GM19025 (cell line): ENCODE measurements around the gene KBTBD7.
A peak's percentile ranks its signal among the peaks of the same experiment; 100 is the strongest.

ENCODE experiments used
- ATAC-seq: cut with Tn5 transposase; IDR thresholded peaks from one replicate; pipeline ENCODE4 v1.9.1; 2021; ENCODE audit warnings: mild to moderate bottlenecking, low read depth, moderate library complexity; ENCODE audit not compliant: unreplicated experiment

Gene KBTBD7, protein sequence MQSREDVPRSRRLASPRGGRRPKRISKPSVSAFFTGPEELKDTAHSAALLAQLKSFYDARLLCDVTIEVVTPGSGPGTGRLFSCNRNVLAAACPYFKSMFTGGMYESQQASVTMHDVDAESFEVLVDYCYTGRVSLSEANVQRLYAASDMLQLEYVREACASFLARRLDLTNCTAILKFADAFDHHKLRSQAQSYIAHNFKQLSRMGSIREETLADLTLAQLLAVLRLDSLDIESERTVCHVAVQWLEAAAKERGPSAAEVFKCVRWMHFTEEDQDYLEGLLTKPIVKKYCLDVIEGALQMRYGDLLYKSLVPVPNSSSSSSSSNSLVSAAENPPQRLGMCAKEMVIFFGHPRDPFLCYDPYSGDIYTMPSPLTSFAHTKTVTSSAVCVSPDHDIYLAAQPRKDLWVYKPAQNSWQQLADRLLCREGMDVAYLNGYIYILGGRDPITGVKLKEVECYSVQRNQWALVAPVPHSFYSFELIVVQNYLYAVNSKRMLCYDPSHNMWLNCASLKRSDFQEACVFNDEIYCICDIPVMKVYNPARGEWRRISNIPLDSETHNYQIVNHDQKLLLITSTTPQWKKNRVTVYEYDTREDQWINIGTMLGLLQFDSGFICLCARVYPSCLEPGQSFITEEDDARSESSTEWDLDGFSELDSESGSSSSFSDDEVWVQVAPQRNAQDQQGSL

DNA sequence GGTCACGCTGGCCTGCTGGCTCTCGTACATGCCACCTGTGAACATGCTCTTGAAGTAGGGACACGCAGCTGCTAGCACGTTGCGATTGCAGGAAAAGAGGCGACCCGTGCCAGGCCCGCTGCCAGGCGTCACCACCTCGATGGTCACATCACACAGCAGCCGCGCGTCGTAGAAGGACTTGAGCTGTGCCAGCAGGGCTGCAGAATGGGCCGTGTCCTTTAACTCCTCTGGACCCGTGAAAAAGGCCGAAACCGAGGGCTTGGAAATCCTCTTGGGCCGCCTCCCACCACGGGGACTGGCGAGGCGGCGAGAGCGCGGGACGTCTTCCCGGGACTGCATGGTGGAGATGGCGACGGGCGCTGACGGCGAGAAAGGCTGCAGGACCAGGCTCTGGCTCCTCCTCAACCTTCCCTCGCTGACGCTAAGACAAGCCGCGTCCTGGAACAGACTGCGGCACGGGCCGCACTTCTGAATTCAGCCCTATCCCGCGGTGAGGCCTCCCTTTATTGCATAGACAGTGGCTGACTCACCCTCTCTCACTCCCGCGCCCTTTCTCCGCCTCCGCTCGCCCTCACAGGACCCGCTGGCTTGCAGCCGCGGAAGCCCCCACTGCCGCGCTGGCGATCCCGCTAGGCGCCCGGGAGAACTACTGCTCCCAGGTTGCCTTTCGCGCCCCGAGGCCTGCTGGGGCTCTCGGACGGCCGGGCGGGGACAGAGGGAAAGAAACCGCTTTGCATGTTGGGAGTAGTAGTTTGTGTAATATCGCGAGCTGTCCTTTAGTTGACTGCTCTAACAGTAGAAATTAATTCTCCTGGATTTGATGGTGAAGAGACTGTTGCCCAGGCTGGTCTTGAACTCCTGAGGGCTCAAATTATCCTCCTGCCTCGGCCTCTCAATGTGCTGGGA is at the start of gene KBTBD7:
TSS of gene KBTBD7 (minus strand) at position 651 of the 906 bp plus-strand sequence. CDS start at position 339, 312 bp downstream.
- peak; percentile 99 for ATAC-seq

DNA sequence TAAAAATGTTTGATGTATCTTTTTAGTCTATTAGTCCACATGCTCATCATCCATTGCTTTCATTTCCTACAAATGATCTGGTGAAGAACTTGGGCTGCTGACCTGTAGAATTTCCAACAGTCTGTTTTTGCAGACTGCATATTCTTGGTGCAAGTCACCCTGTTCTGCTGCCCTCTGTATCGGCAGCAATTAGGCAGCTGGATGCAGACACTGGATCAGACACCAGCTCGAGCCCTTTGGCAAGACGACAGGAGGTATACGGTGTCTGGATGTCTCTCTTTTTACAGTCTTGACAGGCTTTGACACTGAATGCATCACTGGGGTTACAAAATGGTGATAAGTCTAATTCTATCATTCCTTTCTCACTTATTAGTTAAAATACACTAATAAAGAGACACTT is 47.3 kb upstream of the KBTBD7 start:
- no peak for ATAC-seq

DNA sequence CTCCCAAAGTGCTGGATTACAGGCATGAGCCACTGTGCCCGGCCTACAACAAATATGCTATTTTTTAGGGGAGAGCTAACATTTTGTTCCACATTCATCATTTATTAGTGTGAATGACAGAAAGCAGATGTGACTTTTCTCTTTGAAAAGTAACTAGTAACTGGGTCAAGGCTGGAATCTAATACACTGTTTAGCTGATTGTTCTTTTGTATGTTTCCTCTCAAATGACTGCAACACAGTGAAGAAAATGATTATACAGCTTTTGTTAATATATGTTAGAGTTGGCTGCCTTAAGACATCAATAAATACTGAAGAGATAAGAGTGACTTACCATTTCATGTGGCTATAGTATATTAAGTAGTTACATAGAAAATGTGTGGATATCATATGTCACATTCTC is 42.0 kb upstream of the KBTBD7 start:
- no peak for ATAC-seq

DNA sequence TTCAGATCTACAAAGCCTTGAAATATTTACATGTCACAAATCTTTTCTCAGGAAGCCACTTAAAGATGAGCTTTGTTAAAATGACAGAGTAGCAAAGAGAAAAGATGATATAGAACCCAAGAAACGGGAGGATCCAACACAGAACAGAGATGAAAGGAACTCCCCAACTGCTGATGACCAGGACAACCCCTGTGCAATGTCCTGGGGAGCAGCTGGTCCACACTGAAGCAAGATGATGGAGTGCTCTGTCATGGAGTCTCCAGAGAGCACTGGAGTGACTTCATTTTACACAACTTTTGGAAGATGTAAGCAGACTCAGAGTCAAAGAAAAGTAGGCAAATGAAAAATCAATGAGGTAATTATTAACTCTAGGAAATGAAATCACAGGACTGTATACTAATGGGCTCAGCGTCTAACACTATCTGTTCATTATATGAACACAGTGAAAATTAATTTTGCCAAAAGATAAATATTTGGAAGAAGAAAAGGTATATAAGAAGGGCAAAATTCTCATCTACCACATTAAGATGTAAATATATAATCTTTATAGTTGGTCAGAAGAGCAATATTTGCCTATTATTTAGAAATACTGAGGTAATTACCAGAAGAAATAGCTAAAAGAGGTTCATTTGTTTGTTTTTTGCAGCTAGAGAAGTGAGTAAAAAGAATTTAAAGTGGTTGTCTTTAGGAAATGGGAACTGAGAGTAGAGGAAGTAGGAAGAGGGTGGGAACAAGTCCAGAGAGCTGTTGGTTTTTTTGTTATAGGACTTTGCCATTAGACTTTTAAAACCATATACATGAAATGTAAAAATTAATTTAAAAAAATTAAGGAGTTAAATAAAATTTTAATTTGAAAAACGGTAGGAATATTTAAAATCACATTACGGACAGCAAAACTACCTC is 38.5 kb upstream of the KBTBD7 start:
- no peak for ATAC-seq

DNA sequence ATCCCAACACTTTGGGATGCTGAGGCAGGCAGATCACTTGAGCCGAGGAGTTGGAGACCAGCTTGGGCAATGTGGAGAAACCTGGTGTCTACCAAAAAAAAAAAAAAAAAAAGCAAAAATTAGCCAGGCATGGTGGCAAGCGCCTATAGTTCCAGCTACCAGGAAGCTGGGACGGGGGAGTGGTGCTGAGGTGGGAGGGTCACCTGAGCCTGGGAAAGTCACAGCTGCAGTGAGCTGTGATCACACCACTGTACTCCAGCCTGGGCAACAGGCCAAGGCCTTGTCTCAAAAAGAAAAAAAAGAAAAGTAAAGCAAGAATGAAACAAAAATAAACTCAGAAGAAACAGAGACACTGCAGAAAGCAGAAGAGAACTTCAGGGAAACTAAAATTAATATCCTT is 37.4 kb upstream of the KBTBD7 start:
- no peak for ATAC-seq

DNA sequence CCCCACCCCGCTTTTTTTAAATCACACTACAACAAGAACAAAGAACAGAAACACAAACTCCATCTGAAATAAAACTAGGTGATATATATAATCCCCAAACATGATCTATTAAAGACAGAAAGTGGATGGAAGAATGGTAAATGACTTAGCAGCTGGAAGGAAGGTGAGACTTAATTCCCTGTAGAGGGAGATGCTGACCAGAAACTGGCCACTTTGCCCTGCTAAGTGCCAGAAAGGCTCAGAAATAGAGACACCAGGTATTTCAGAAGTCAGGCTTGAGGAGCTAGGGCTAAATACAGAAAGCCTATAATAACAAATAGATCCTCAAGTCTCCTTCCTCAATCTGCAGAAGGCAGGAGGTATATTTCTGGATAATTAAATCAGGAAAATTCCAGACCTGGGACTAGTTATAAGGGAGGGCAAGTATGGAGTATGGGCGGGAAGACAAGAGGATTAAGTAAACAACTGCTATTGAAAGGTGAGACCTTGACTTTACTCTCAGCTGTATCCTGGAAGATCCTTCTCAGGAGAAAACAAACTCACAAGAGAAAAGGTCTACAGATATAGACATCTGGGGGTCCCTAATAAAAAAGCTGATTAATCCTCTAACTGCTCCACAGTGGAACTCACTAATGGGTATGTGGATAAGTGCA is 36.8 kb upstream of the KBTBD7 start:
- no peak for ATAC-seq

DNA sequence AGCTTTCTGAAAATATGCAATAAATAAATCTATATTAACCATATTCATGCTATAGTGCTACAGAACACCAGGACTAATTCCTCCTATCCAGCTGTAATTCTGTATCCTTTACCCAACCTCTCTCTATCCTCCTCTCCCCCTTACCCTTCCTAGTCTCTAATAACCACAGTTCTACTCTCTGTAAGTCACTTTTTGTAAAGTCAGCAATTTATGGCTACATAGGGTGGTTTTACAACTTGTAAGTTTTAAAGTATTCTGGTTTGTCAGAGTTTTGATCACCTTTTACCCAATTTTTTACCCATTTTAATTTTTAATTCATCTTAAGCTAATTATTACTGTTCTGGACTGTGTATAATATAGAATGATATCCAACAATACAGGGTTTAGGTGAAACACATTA is 35.0 kb upstream of the KBTBD7 start:
- no peak for ATAC-seq

DNA sequence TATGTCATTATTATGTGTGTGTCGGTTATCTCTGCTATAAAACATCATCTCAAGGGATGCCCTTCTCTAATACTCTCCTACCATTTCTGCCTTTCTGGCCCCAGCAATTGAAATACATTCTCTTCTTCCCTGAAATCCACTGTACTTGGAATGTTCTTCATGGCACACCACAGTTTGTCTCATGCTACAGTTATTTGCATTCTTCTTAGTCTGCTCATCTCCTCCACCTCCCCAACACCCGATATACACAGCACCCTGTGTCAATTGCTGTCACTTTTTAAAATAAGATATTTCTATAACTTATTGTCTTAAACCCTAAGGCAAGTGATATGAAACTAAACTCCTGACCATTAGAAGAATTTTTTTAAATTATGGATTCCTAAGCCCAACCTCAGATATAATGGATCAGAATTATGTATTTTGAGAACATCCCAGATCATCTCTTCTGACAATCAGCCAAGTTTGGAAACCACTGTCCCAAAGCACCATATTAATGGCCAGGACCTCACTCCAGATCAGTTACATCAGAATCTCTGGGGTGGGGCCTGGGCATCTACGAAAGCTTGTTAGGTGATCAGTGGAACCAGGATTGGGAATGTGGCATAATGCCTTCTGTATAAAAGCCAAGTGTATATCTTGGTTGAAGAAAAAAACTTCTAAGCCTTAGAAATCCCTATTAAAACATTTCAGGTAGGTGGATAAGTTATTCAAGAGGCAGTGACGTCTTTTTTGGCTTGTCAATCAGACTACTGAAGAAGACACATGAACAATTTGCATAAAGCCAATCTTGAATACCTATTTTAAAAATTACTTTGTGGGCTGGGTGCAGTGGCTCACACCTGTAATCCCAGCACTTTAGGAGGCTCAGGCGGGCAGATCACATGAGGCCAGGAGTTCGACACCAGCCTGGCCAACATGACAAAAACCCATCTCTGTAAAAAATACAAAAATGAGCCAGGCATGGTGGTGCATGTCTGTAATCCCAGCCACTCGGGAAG is 30.0 kb upstream of the KBTBD7 start:
- ATAC-seq: no peak

DNA sequence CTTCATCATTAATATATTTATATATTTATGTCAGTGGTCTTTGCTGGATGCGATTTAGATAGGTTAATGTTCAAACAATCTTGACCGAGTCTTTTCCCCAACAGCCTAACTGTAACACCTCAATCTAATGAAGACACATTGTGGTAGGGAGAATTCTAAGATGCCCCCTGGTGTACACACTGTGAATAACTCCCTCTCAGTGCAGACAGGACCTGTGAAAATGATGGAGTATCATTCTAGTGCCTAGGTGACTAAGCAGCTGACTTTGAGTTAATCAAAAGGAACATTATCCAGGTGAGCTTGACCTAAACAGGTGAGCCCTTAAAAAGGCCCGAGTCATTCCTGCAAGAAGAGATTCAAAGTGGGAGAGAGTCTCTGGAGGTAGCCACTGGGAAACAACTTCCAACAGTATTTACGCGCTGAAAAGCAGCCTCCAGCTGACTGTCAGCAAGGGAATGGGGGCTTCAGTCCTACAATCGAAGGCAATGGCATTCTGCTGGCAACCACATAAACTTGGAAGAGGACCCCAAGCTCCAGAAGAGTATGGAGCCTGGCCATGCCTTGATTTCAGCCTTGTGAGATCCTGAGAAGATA is 28.0 kb upstream of the KBTBD7 start:
- peak; percentile 72 for ATAC-seq

DNA sequence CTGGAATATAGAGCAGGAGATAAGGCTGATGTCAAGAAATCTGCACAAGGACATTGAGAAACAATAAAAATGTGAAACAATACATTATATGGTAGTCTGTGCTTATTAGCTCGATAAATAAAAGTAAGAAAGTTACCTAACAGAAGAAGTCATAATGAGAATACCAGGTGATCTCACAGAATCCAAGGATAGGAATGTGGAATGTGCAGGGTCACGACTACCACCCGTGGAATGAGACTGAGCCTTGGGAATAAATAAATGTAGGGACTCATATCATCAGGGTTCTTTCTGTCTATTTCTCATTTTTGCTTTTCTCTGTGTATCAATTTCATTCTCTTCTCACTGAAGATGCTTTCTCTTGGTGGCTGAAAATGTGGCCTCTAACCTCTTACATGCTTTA is 26.0 kb upstream of the KBTBD7 start:
- no peak for ATAC-seq

DNA sequence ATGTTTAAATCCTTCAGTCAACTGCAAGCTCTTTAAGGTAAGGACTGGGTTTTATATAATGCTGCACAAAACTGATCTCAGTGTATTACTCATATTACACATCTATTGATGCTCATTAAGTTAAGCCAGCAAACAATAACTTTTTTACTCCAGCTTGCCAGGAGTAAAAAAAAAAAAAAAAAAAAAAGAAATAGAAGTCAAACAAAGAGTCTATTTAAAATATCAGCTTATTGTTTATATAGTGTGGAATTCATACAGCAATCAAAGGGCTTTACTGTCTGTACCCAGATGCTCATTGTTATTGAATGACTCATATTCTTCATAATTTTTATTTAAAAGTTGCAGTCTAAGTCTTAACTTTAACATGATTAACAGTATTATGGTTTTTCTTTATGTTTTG is 21.8 kb upstream of the KBTBD7 start:
- no peak for ATAC-seq

DNA sequence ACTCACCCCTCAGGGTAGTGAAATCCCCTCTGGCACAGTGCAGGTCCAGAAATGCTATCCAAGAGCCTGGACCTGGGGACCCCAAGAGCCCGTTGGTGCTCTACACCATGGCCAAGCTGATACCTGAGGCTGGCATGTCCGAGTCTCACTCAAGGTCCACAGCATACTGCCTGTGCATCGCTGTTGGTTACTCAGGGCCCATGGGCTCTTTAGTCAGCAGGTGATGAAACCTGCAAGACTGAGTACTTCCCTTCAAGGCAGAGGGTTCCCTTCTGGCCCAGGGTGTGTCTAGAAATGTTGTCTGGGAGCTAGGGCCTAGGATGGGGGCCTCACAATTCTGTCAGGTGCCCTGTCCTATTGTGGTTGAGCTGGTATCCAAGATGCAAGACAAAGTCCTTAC is 19.6 kb upstream of the KBTBD7 start:
- ATAC-seq: no peak

DNA sequence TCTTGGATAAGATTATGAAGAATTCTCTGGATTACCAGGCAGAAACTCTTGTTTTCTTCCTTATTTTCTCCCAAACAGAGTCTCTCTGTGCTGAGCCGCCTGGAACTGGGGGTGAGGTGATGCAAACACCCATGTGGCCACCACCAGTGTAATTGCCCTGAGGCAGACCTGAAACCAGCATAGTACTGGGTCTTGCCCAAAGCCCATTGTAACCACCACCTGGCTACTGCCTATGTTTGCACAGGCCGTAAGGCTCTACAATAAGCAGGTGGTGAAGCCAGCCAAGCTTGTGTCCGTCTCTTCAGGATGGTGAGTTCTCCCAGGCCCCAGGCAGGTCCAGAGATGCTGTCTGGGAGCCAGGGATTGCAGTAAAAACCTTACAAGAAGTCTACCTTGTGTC is 18.9 kb upstream of the KBTBD7 start:
- no peak for ATAC-seq

DNA sequence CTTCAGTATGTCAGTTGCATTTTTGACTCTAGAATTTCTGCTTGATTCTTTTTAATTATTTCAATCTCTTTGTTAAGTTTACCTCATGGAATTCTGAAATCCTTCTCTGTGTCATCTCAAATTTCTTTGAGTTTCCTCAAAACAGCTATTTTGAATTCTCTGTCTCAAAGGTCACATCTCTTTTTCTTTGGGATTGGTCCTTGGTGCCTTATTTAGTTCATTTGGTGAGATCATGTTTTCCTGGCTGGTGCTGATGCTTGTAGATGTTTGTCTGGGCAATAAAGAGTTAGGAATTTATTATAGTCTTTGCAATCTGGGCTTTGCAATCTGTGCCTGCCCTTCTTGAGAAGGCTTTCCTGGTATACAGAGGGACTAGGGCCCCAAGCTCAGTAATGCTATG is 18.5 kb upstream of the KBTBD7 start:
- no peak for ATAC-seq

DNA sequence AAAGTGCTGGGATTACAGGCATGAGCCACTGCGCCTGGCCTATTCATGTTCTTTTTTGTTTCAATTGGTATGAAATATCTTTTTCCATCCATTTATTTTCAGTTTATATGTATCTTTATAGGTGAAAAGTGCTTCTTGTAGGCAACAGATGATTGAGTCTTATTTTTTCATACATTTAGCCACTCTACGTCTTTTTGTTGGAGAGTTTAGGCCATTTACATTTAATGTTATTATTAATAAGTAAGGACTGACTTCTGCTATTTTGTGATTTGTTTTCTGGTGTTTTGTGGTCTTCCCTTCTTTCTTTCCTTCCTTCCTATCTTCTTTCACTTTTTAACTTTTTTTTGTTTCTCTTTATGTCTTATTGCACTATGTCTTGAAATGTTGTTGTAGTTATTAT is 16.7 kb upstream of the KBTBD7 start:
- no peak for ATAC-seq

DNA sequence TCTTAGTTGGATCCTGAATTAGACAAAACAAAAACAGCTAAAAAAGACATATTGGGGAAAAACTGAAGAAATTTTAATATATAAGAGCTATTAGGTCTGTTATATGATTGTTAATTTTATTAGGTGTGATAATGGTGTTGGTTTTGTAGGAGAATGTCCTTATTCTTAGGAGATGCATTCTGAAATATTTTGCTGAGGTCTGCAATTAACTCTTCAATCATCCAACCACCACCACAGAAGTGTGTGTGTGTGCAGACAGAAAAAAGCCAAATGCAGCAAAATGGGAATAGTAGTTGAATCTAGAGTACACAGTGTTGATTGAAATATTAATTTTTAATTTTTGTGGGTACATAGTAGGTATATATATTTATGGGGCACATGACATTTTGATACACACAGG is 12.1 kb upstream of the KBTBD7 start:
- ATAC-seq: no peak

DNA sequence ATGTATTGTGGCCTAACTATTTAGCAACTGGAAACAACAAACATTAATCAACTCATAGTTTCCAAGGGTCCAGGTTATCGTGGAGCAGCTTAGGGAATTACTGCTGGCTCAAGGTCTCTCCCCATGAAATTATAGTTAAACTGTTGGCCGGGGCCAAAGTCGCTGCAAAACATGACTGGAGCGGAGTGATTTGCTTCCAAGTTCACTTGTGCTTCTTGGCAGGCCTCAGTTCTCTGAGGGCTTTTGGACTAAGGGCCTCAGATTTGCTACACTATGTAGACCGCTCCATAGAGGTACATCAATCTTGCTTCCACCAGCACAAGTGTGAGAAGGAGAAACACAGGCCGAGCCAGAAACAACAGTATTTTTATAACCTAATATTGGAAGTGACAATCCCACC is 9.4 kb upstream of the KBTBD7 start:
- no peak for ATAC-seq

DNA sequence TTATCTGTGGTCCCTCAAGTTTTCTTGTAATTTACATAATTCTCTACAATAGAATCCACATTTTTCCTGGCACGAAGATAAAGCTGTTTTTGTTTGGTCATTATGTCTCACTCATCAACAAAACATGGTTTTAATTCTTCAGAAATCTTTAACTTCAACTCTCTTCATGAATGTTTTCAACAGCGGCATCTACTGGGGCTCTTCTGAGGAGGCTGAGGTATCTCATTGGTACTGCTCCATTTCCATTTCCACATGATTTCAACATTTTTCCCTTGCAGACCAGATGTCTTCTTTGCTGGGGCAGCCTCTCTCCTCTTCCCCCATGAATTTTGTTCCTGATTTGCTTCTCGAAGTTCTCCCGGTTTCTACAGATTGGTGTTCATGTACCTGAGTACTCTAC is 5.8 kb upstream of the KBTBD7 start:
- ATAC-seq: no peak
